ENCODE results near the gene ATN1.

DNA sequence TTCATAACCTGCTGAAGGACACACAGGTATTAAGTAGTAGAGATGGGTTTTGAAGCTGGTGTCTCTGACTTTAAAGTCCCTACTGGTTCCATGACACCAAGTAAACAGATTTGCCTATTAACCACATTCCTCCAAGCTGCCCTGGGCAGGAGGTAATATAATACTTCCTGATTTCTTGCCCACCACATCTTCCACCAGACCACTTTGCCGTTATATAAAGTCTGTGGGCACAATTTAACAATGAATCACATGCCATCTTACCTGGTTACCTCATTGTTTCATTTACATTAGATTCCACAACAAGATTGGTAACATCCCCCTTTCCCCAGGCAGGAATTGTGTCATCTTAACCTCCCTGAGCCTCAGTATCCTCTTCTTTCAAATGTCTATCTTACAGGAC is 24.0 kb upstream of the ATN1 start:
- TF ChIP-seq POLR2A (IDR thresholded peaks at IDR 0.05), result no peak
- TF ChIP-seq, protein P1, sequence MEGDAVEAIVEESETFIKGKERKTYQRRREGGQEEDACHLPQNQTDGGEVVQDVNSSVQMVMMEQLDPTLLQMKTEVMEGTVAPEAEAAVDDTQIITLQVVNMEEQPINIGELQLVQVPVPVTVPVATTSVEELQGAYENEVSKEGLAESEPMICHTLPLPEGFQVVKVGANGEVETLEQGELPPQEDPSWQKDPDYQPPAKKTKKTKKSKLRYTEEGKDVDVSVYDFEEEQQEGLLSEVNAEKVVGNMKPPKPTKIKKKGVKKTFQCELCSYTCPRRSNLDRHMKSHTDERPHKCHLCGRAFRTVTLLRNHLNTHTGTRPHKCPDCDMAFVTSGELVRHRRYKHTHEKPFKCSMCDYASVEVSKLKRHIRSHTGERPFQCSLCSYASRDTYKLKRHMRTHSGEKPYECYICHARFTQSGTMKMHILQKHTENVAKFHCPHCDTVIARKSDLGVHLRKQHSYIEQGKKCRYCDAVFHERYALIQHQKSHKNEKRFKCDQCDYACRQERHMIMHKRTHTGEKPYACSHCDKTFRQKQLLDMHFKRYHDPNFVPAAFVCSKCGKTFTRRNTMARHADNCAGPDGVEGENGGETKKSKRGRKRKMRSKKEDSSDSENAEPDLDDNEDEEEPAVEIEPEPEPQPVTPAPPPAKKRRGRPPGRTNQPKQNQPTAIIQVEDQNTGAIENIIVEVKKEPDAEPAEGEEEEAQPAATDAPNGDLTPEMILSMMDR (IDR thresholded peaks at IDR 0.05), result no peak

Measured in body of pancreas (tissue), 4 donors.